ENCODE measurements around the gene CYP26B1.

Gene CYP26B1

DNA sequence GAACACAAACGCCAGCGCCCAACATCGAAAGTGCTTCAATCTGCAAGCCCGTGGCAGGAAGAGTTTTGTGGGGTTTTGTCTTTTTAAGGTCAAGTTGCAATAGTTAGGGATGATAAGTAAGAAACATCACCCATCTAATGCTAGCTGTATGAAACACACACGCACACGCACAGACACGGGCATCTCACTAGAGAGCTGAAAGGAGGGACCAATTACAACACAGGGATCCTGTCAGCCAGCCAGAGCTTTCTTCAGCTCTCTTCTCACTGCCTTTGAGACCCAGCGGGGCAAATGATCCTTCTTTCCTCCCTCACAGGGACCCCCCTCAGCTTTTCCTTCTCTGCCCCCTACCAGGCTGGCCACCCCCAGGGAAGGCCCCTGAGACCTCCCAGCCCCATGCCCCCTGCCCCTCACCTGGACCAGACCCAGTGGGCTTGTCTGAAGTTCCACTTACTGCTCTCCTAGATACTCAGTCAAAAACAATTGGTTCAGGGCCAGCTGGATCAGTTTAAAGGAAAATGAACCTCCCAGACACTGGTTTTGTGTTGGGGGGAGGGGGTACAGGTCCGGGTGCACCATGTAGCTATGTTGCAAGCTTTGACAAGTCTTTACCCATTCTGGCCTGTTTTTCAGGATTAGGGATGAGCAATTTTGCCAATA, 17.9 kb downstream of the CYP26B1 start:
- DNase-seq (ENCODE audit: low read depth), result no peak
- no peak overlapping the region for H3K4me3 ChIP-seq (ENCODE audit: low read length)
- TF ChIP-seq, protein P1, sequence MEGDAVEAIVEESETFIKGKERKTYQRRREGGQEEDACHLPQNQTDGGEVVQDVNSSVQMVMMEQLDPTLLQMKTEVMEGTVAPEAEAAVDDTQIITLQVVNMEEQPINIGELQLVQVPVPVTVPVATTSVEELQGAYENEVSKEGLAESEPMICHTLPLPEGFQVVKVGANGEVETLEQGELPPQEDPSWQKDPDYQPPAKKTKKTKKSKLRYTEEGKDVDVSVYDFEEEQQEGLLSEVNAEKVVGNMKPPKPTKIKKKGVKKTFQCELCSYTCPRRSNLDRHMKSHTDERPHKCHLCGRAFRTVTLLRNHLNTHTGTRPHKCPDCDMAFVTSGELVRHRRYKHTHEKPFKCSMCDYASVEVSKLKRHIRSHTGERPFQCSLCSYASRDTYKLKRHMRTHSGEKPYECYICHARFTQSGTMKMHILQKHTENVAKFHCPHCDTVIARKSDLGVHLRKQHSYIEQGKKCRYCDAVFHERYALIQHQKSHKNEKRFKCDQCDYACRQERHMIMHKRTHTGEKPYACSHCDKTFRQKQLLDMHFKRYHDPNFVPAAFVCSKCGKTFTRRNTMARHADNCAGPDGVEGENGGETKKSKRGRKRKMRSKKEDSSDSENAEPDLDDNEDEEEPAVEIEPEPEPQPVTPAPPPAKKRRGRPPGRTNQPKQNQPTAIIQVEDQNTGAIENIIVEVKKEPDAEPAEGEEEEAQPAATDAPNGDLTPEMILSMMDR (conservative IDR thresholded peaks at IDR 0.05; ENCODE audit: low read depth, low read length), result no peak

DNA sequence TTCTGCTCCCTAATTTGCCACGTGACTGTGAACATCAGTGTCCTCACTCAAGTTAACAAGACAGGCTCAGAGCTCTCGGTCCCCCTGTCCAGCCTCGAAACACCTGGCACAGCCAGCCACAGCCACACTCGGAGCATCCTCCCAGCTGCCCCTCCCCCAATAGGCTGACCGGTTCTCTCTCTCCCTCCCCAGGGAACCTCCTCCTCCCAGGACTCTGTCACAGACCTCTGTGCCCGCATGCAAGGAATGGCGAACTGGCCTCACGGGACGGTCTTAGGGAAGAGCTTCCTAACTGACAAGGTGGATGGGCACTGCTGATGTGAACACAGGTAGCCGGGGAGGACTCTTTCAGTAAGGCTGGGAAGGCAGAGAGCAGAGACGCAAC, 18.8 kb downstream of the CYP26B1 start:
- no peak for DNase-seq (ENCODE audit: low read depth)
- TF ChIP-seq, protein P1 (conservative IDR thresholded peaks at IDR 0.05; ENCODE audit: low read depth, low read length), result no peak
- H3K4me3 ChIP-seq (ENCODE audit: low read length), result no peak overlapping the region

DNA sequence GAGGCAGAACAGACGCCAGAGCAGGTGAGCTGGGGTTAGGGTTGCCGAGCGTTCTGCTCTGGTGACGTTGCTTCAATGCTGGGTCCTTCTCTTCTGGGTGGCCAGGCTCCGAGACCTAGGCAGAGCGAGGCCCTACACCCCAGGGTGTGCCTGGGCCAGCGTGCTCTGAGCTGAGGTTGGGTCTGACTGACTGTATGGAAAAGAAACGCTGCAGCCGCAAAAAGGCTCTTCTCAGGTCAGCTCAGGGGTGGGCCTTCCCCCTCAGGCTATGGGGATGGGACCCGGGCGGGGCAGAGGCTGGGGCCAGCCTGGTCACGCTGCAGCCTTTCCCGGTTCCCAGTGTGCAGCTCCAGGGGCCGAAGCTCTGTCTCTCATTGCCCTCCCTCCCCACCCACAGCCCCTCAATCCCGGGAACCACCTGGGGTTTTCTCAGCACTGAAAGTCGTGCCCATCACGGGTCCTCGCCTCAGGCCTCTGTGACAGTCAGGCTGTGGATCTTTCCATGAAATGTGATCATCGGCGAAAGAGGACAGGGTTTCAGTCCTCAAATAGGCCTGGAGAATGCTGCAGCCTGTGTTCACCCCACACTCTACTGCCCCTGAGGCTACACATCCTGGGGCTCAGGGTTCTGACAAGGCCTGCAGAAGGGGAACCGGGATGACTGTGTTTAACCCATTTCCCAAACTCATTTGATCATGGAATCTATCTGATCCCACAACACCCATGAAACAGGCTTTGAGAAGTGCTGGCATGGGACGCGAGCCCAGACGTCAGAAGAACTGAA, 19.4 kb downstream of the CYP26B1 start:
- TF ChIP-seq, protein P1 (conservative IDR thresholded peaks at IDR 0.05; ENCODE audit: low read depth, low read length), result no peak
- no peak for DNase-seq (ENCODE audit: low read depth)
- H3K4me3 ChIP-seq (ENCODE audit: low read length), result no peak overlapping the region

DNA sequence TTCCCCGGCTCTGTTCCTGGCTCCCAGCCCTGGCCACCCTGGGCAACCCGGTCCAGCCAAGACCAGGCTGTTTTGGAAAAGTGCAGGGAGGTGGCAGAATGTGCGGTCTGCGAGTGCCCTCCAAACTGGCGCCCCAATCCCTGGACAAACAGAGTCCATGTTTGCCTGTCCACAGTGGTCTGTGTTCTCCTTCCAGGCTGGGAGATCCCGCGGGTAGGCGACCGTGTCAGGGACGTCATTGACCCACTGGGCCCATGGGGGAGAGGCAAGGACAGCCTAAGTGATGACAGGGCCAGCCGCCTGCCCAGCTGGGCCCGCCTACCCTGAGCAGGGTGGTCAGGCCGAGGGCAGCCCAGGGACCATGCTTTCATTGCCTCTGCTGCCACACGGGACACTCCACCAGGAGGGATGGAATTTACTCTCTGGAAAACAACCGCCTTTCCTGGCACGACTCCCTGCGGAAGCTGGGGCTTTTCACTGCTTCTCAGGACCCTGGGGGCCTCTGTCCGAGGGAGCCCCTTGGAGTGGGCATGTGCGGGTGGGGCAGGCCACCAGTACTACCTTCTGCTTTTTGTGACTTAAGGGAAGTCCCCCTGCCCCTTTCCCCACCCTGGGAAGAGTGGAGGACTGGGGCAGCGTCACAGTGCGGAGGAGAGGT, 20.1 kb downstream of the CYP26B1 start:
- TF ChIP-seq, protein P1 (conservative IDR thresholded peaks at IDR 0.05; ENCODE audit: low read depth, low read length), result no peak
- H3K4me3 ChIP-seq (ENCODE audit: low read length), result no peak overlapping the region
- no peak for DNase-seq (ENCODE audit: low read depth)

DNA sequence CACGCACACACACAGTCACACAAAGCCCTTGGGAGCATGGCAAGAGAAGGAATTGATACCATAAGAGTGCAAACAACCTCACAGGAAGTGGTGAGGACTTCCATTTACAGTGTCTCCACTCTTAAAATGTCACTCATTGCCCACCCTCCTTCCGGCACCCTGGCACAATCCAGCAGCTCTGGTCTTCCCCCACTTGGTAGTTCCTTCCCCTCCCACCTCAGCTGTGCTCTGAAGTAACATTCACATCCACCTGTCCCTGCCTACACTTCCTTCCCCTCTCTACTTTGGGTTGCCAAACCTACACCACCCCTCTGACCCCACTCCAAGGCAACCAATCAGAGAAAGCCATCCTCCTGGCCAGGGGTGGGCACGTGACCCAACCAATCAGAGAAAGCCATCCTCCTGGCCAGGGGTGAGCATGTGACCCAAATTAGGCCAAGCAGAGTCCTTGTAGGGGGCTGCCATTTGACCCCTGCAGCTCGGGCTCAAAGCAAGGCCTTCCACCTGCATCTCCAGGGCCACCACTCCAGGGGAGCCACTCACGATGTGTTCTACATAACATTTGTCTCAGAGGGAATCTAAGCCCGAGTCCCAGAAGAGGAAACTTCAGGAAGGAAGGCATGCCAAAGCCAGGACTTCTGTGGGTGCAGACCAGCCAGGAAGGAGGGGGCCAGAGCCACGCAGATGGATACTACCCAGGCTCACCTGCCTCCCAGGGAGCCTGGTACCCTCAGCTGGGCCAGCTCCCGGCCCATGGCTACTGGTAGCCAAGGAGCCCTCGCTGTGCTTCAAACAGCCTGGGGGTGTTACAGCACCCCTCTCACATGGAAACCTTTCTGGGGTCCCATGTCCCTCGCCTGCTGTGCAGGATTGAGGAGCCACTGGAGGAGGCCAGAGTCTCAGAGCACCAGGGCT, 21.2 kb downstream of the CYP26B1 start:
- no peak for DNase-seq (ENCODE audit: low read depth)
- H3K4me3 ChIP-seq (ENCODE audit: low read length), result no peak overlapping the region
- TF ChIP-seq, protein P1 (conservative IDR thresholded peaks at IDR 0.05; ENCODE audit: low read depth, low read length), result no peak

DNA sequence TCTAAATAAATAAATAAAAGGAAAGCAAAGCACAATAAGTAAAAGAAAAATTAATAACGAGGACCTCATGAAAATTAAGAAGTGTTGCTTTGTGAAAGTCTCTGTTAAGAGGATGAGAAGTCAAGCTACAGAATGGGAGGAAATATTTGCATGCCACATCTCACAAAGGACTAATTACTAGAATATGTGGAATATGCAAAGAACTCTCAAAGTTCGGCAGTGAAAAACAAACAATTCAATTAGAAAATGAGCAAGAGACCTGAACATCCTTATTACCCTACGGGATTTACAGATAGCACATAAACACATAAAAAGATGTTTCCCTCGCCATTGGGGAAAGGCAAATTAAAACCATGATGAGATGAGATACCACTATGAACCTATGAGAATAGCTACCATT, 23.3 kb downstream of the CYP26B1 start:
- no peak overlapping the region for H3K4me3 ChIP-seq (ENCODE audit: low read length)
- TF ChIP-seq, protein P1 (conservative IDR thresholded peaks at IDR 0.05; ENCODE audit: low read depth, low read length), result no peak

More for the DNA sequence above, 23.3 kb downstream of the CYP26B1 start:
- no peak for DNase-seq (ENCODE audit: low read depth)
